ENCODE data around the gene BDKRB2.

DNA sequence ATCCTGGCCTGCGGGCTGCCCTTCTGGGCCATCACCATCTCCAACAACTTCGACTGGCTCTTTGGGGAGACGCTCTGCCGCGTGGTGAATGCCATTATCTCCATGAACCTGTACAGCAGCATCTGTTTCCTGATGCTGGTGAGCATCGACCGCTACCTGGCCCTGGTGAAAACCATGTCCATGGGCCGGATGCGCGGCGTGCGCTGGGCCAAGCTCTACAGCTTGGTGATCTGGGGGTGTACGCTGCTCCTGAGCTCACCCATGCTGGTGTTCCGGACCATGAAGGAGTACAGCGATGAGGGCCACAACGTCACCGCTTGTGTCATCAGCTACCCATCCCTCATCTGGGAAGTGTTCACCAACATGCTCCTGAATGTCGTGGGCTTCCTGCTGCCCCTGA lies 36.0 kb downstream of the BDKRB2 start:
- TF ChIP-seq, protein P1, sequence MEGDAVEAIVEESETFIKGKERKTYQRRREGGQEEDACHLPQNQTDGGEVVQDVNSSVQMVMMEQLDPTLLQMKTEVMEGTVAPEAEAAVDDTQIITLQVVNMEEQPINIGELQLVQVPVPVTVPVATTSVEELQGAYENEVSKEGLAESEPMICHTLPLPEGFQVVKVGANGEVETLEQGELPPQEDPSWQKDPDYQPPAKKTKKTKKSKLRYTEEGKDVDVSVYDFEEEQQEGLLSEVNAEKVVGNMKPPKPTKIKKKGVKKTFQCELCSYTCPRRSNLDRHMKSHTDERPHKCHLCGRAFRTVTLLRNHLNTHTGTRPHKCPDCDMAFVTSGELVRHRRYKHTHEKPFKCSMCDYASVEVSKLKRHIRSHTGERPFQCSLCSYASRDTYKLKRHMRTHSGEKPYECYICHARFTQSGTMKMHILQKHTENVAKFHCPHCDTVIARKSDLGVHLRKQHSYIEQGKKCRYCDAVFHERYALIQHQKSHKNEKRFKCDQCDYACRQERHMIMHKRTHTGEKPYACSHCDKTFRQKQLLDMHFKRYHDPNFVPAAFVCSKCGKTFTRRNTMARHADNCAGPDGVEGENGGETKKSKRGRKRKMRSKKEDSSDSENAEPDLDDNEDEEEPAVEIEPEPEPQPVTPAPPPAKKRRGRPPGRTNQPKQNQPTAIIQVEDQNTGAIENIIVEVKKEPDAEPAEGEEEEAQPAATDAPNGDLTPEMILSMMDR (IDR thresholded peaks at IDR 0.05; ENCODE audit: insufficient read depth, low read depth, low read length): no peak
- TF ChIP-seq EZH2 (IDR thresholded peaks at IDR 0.05; ENCODE audit: insufficient read depth, low read length): no peak

Measured in astrocyte (in vitro differentiated cells and primary cell).